Neural progenitor cell (in vitro differentiated cells): Measurements from ENCODE around the gene MAP4K2. TPM values are rescaled to one million over a fixed set of nuclear protein-coding genes. Genes with fewer than 3 reads are reported as not detected.
A peak's percentile ranks its signal among the peaks of the same experiment; 100 is the strongest.

Source experiments
- DNase-seq: peaks from one replicate; pipeline ENCODE4 v3.0.0-alpha.2; 2016; ENCODE audit warnings: low spot score
- H2AFZ ChIP-seq: fragments of 200-600 bp; sonication (generic); replicated peaks from 2 replicates; pipeline ENCODE4 v1.6.1; 2016; ENCODE audit warnings: antibody characterized with exemption
- H3F3A ChIP-seq: fragments of 200-600 bp; sonication (generic); 2 replicates; pipeline ENCODE4 v1.6.1; 2016; ENCODE audit warnings: antibody characterized with exemption, low read depth
- H3K27ac ChIP-seq: fragments of 200-600 bp; sonication (generic); 2 replicates; pipeline ENCODE4 v1.5.1; 2016; ENCODE audit warnings: mild to moderate bottlenecking
- H3K27me3 ChIP-seq: fragments of 200-600 bp; sonication (generic); 2 replicates; pipeline ENCODE4 v1.6.1; 2016; ENCODE audit warnings: mild to moderate bottlenecking, moderate library complexity
- H3K36me3 ChIP-seq: fragments of 200-600 bp; sonication (generic); 2 replicates; pipeline ENCODE4 v1.5.1; 2016
- H3K4me1 ChIP-seq: fragments of 200-600 bp; sonication (generic); 2 replicates; pipeline ENCODE4 v1.6.1; 2016; ENCODE audit warnings: mixed run types
- H3K4me2 ChIP-seq: fragments of 200-600 bp; sonication (generic); 2 replicates; pipeline ENCODE4 v1.6.1; 2016
- H3K4me3 ChIP-seq: fragments of 200-600 bp; sonication (generic); 2 replicates; pipeline ENCODE4 v1.5.1; 2016
- H3K79me2 ChIP-seq: fragments of 200-600 bp; sonication (generic); 2 replicates; pipeline ENCODE4 v1.6.1; 2016; ENCODE audit warnings: low read depth
- H3K9ac ChIP-seq: fragments of 200-600 bp; sonication (generic); 2 replicates; pipeline ENCODE4 v1.6.1; 2016
- H3K9me3 ChIP-seq: fragments of 200-600 bp; sonication (generic); 2 replicates; pipeline ENCODE4 v1.5.1; 2016; ENCODE audit warnings: low read depth
- H4K20me1 ChIP-seq: fragments of 200-600 bp; sonication (generic); 2 replicates; pipeline ENCODE4 v1.6.1; 2016; ENCODE audit warnings: low read depth
- H3K27ac Mint-ChIP-seq: 3 replicates; pipeline ENCODE4 v1.8.0; 2021; ENCODE audit warnings: mixed read lengths
- H3K27me3 Mint-ChIP-seq: 2 replicates; pipeline ENCODE4 v1.8.0; 2022; ENCODE audit warnings: low read depth, mild to moderate bottlenecking, inconsistent platforms, moderate library complexity, mixed read lengths; ENCODE audit not compliant: insufficient read depth
- H3K36me3 Mint-ChIP-seq: 3 replicates; pipeline ENCODE4 v1.8.0; 2021; ENCODE audit warnings: mixed read lengths
- H3K4me1 Mint-ChIP-seq: 3 replicates; pipeline ENCODE4 v1.8.0; 2021; ENCODE audit warnings: mixed read lengths
- H3K4me3 Mint-ChIP-seq: 3 replicates; pipeline ENCODE4 v1.8.0; 2021; ENCODE audit warnings: mild to moderate bottlenecking, moderate library complexity, mixed read lengths
- H3K9me3 Mint-ChIP-seq: 3 replicates; pipeline ENCODE4 v1.8.0; 2020; ENCODE audit warnings: mixed read lengths
- EZH2 ChIP-seq: fragments of 200-600 bp; sonication (generic); IDR thresholded peaks from 2 replicates; pipeline ENCODE4 v1.6.1; 2017; ENCODE audit warnings: antibody characterized with exemption, mild to moderate bottlenecking, moderate library complexity
- EZH2phosphoT487 ChIP-seq: fragments of 200-600 bp; sonication (generic); IDR thresholded peaks from 2 replicates; pipeline ENCODE4 v1.6.1; 2017; ENCODE audit warnings: antibody characterized with exemption
- total RNA-seq: library from RNA; depleted of rRNA; stranded (reverse); fragments of >200 nt; gene quantifications from 2 replicates; pipeline ENCODE4 v1.2.3, GENCODE V29; 2015; ENCODE audit warnings: low replicate concordance
- TF ChIP-seq, protein P1 (sequence below): fragments of 200-600 bp; sonication (generic); IDR thresholded peaks from 2 replicates; pipeline ENCODE4 v1.5.1; 2017; ENCODE audit warnings: antibody characterized with exemption, mild to moderate bottlenecking

The MAP4K2 gene
- total RNA-seq, 1 donor from 2014 or later: 15.8 TPM

DNA sequence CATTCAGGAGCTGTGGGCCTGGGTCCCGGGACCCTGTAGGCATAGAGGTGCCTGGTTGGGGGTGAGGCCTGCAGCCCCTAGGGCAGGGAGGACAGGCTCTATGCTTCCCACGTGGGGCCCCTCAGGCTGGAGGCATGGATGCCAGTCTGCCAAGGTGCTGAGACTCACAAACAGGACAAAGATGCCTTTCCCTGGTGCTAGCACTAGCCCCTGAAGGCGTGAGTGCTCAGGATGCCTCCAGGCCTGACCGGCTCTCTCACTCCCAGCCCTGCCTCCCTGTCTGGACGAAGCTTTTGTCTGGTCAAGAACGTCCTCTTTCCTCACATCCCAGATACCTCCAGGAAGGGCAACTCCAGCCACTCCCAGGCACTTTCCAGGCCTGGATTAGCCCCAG lies 39.3 kb upstream of the MAP4K2 start:
- DNase-seq: peak; percentile 31
- Mint-ChIP-seq H3K27ac (no peak overlapping the region), H3K4me3 (peak overlapping the region; percentile 27), H3K36me3 (no peaks in the 10 kb centered on the region), H3K27me3 (peaks cover 16% of the 10 kb centered on the region), H3K4me1 (peaks cover 20% of the 10 kb centered on the region), H3K9me3 (no peaks in the 10 kb centered on the region)
- TF ChIP-seq, protein P1, sequence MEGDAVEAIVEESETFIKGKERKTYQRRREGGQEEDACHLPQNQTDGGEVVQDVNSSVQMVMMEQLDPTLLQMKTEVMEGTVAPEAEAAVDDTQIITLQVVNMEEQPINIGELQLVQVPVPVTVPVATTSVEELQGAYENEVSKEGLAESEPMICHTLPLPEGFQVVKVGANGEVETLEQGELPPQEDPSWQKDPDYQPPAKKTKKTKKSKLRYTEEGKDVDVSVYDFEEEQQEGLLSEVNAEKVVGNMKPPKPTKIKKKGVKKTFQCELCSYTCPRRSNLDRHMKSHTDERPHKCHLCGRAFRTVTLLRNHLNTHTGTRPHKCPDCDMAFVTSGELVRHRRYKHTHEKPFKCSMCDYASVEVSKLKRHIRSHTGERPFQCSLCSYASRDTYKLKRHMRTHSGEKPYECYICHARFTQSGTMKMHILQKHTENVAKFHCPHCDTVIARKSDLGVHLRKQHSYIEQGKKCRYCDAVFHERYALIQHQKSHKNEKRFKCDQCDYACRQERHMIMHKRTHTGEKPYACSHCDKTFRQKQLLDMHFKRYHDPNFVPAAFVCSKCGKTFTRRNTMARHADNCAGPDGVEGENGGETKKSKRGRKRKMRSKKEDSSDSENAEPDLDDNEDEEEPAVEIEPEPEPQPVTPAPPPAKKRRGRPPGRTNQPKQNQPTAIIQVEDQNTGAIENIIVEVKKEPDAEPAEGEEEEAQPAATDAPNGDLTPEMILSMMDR: no peak
- TF ChIP-seq EZH2: no peak
- no peak for TF ChIP-seq EZH2phosphoT487
- Histone ChIP-seq H3K27me3 (peaks cover 14% of the 10 kb centered on the region), H3K36me3 (no peaks in the 10 kb centered on the region), H3K9me3 (no peaks in the 10 kb centered on the region), H3K4me1 (peaks cover 24% of the 10 kb centered on the region), H3K27ac (no peak overlapping the region), H4K20me1 (no peaks in the 10 kb centered on the region), H3K79me2 (no peaks in the 10 kb centered on the region), H3K4me3 (no peak overlapping the region), H3K9ac (no peak overlapping the region), H3F3A (peaks cover 35% of the 10 kb centered on the region), H2AFZ (no peak overlapping the region), H3K4me2 (peak overlapping the region; percentile 84)

DNA sequence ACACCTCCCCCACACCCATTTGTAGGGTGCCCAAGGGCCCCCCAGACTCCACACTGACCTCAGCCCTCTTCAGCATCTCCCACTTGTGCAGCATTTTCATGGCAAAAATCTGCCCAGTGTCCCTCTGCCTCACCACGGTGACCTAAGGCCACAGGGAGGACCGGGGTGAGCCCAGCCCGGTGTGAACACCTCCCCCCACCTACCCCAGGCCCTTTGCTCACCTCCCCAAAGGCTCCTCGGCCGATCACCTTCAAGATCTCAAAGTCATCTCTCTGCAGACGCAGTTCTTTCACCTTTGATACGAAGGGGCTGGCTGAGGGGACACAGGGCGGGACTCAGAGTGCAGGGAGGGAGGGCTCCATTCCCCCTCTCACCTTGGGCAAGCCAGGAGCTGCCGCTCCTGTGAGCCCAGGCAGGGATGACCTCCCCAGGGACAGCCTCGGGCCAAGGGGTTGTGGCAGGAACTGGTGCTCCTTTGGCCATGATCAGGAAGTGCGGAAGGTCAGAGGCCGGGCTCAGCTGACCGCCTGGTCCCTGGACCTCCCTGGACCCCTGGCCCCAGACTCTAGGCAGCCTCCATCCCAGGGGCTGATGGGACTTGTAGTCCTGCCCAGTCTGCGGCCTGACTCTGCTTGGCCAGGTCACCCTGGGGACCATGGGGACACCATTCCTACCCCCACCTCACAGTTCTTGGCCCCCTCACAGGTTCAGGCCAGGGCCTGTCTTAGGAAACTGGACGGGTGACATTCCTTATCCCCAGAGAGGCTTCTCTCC lies 38.8 kb upstream of the MAP4K2 start:
- Mint-ChIP-seq H3K36me3 (no peaks in the 10 kb centered on the region), H3K27ac (no peak overlapping the region), H3K9me3 (no peaks in the 10 kb centered on the region), H3K27me3 (peaks cover 16% of the 10 kb centered on the region), H3K4me3 (no peak overlapping the region), H3K4me1 (peaks cover 20% of the 10 kb centered on the region)
- DNase-seq: peak; percentile 55
- Histone ChIP-seq H3K4me3 (no peak overlapping the region), H3K27me3 (peaks cover 14% of the 10 kb centered on the region), H3K79me2 (no peaks in the 10 kb centered on the region), H3K27ac (no peak overlapping the region), H3K36me3 (no peaks in the 10 kb centered on the region), H3F3A (peaks cover 33% of the 10 kb centered on the region), H4K20me1 (no peaks in the 10 kb centered on the region), H3K4me2 (no peak overlapping the region), H3K4me1 (peaks cover 24% of the 10 kb centered on the region), H3K9ac (no peak overlapping the region), H3K9me3 (no peaks in the 10 kb centered on the region), H2AFZ (no peak overlapping the region)
- no peak for TF ChIP-seq EZH2
- TF ChIP-seq, protein P1: no peak
- TF ChIP-seq EZH2phosphoT487: no peak

DNA sequence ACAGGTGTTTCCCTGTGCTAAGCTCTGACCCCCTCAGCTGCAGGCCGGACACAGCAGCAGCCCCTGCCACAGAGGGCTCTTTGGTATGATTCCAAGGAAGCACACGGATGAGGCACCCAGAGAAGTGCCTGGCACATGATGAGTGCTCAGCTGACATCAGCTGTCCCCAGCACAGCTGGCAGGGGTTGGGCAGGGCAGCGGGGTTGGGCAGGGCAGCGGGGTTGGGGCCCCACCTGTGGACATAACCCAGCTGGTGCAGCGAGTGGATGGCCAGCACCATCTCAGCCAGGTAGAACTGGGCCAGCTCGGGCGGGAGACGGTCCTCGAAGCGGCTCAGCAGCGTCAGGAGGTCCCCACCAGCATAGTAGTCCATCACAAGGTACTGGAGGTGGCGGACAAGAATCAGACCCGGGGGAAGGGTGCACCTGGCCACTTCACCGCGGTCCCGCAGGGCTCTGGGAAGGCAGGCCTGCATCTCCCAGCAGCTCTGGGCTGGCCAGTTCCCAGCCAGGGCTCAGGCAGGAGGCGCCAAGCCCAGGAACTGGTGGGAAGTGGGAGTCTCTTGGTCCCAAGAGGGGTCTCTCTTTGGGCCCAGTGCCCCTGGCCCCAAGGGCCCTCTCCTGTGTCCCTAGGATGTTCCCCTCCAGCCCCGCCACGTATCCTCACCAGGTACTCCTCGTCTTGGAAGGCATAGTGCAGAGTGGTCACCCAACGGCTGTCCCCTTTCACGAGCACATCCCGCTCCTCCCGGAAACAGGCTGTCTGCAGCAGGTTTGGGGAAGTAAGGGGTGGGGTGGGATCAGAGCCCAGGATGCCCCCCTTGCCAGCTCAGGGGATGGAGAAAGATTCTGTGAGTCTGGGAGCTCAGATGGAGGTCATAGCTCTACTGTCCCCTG lies 37.1 kb upstream of the MAP4K2 start:
- Mint-ChIP-seq H3K36me3 (no peaks in the 10 kb centered on the region), H3K27ac (no peak overlapping the region), H3K4me1 (peaks cover 18% of the 10 kb centered on the region), H3K4me3 (no peak overlapping the region), H3K27me3 (peaks cover 10% of the 10 kb centered on the region), H3K9me3 (no peaks in the 10 kb centered on the region)
- no peak overlapping the region for H3K27ac ChIP-seq
- H3K9me3 ChIP-seq: no peaks in the 10 kb centered on the region
- H3F3A ChIP-seq: peaks cover 17% of the 10 kb centered on the region
- no peak overlapping the region for H3K4me2 ChIP-seq
- H3K36me3 ChIP-seq: no peaks in the 10 kb centered on the region
- H3K9ac ChIP-seq: no peak overlapping the region
- no peak overlapping the region for H3K4me3 ChIP-seq
- no peaks in the 10 kb centered on the region for H4K20me1 ChIP-seq
- H3K79me2 ChIP-seq: no peaks in the 10 kb centered on the region
- no peak overlapping the region for H2AFZ ChIP-seq
- DNase-seq: no peak
- TF ChIP-seq EZH2 (no peak), EZH2phosphoT487 (no peak)
- TF ChIP-seq, protein P1: no peak
- H3K4me1 ChIP-seq: peaks cover 24% of the 10 kb centered on the region
- peaks cover 14% of the 10 kb centered on the region for H3K27me3 ChIP-seq
